Measurements from ENCODE around the gene HTT. TPM values are rescaled to one million over a fixed set of nuclear protein-coding genes. Genes with fewer than 3 reads are reported as not detected.
A peak's percentile ranks its signal among the peaks of the same experiment; 100 is the strongest.

The HTT gene
- total RNA-seq, 1 donor from 2014 or later = 242 TPM

- DNase-seq (no peak), ATAC-seq (ENCODE audit: low read depth) (no peak)
- POLR2A ChIA-PET = interaction anchor here (0.7 kb wide), 1 partner anchor 10 kb away, joined by 3 read pairs; no protein-coding TSS in a partner anchor
- CTCF ChIA-PET = no interaction called here
- Mint-ChIP-seq H3K4me1 (no peaks in the 10 kb centered on the region), H3K9me3 (no peaks in the 10 kb centered on the region), H3K4me3 (no peak overlapping the region), H3K27ac (no peak overlapping the region), H3K36me3 (ENCODE audit: low read depth) (peaks cover 82% of the 10 kb centered on the region), H3K27me3 (no peaks in the 10 kb centered on the region)
- intact Hi-C loops (cut with micrococcal nuclease) = no loop called here
- no peak for TF ChIP-seq CTCF (IDR thresholded peaks at IDR 0.05)
These were observed 52.6 kb downstream of the HTT start for GRCh38 chr4:3127112-3127511.

DNA sequence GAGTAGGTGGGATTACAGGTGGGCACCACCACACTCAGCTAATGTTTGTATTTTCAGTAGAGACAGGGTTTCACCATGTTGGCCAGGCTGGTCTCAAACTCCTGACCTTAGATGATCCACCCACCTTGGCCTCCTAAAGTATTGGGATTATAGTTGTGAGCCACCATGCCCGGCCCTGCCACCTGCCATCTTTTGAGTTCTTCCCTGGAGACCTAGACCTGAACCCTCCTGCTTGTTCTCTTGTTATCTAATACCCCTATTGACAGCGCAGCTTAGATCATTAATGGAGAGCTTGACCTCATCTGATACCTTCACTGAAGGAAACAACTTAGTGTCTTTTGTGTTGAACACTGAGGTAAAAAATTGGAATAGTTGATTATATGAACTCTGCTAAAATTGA lies 53.6 kb downstream of the HTT start:
- POLR2A ChIA-PET = no interaction called here
- TF ChIP-seq CTCF (IDR thresholded peaks at IDR 0.05) = no peak
- intact Hi-C loops (cut with micrococcal nuclease) = no loop called here
- Mint-ChIP-seq H3K27ac (no peak overlapping the region), H3K36me3 (ENCODE audit: low read depth) (peaks cover 82% of the 10 kb centered on the region), H3K4me3 (no peak overlapping the region), H3K4me1 (no peaks in the 10 kb centered on the region), H3K9me3 (no peaks in the 10 kb centered on the region), H3K27me3 (no peaks in the 10 kb centered on the region)
- DNase-seq (no peak), ATAC-seq (ENCODE audit: low read depth) (no peak)
- CTCF ChIA-PET = no interaction called here

GRCh38 chr4:3128976-3129375 lies 54.5 kb downstream of the HTT start:
- POLR2A ChIA-PET = interaction anchor here (0.8 kb wide), 1 partner anchor 8 kb away, joined by 3 read pairs; no protein-coding TSS in a partner anchor
- DNase-seq (no peak), ATAC-seq (ENCODE audit: low read depth) (no peak)
- Mint-ChIP-seq H3K9me3 (no peaks in the 10 kb centered on the region), H3K27me3 (no peaks in the 10 kb centered on the region), H3K4me1 (no peaks in the 10 kb centered on the region), H3K36me3 (ENCODE audit: low read depth) (peaks cover 82% of the 10 kb centered on the region), H3K4me3 (no peak overlapping the region), H3K27ac (peak overlapping the region; percentile 2)
- CTCF ChIA-PET = interaction anchor here (0.7 to 1.7 kb wide), 2 partner anchors 16 to 22 kb away, joined by 3 to 4 read pairs; no protein-coding TSS in a partner anchor
- TF ChIP-seq CTCF (IDR thresholded peaks at IDR 0.05) = no peak
- intact Hi-C loops (cut with micrococcal nuclease) = no loop called here

DNA sequence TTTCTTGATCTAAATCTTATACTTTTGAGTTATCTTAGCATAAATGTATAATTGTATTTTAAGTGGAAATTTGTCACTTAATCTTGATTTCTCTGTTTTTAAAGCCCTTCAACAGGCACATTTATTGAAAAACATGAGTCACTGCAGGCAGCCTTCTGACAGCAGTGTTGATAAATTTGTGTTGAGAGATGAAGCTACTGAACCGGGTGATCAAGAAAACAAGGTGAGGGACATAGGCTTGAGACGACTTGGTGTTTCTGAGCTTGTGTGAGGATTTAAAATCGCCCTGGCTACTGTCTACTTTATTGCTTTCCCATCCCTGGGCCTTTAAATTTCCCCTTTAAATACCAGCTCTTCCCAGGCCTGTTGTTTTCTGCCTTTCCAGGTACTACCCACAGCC lies 55.7 kb downstream of the HTT start:
- ChIA-PET POLR2A (no interaction called here), CTCF (interaction anchor here (0.7 to 1.7 kb wide), 2 partner anchors 23 to 322 kb away, joined by 3 to 4 read pairs; no protein-coding TSS in a partner anchor)
- no peak for DNase-seq
- intact Hi-C loops (cut with micrococcal nuclease) = no loop called here
- Mint-ChIP-seq H3K4me1 (no peaks in the 10 kb centered on the region), H3K27me3 (no peaks in the 10 kb centered on the region), H3K9me3 (no peaks in the 10 kb centered on the region), H3K36me3 (ENCODE audit: low read depth) (peaks cover 86% of the 10 kb centered on the region), H3K27ac (no peak overlapping the region), H3K4me3 (no peak overlapping the region)
- no peak for ATAC-seq (ENCODE audit: low read depth)
- TF ChIP-seq CTCF (IDR thresholded peaks at IDR 0.05) = no peak

- DNase-seq (no peak), ATAC-seq (ENCODE audit: low read depth) (no peak)
- no peaks in the 10 kb centered on the region for H3K4me1 Mint-ChIP-seq
- no peaks in the 10 kb centered on the region for H3K9me3 Mint-ChIP-seq
- H3K27ac Mint-ChIP-seq = no peak overlapping the region
- no peaks in the 10 kb centered on the region for H3K27me3 Mint-ChIP-seq
- ChIA-PET POLR2A (no interaction called here), CTCF (no interaction called here)
- intact Hi-C loops (cut with micrococcal nuclease) = no loop called here
- peaks cover 87% of the 10 kb centered on the region for H3K36me3 Mint-ChIP-seq (ENCODE audit: low read depth)
- H3K4me3 Mint-ChIP-seq = no peak overlapping the region
- TF ChIP-seq CTCF (IDR thresholded peaks at IDR 0.05) = no peak
These were observed 56.3 kb downstream of the HTT start for GRCh38 chr4:3130826-3131225.

Measured in activated B cell treated with CpG ODN at 0.5 μM for 24 hours (primary cell).